GM13977 (cell line): Measurements from ENCODE around the gene TFRC.

Source experiments
- DNase-seq: peaks from one replicate; pipeline ENCODE4 v3.0.0; 2012; ENCODE audit warnings: low spot score
- CTCF ChIP-seq: IDR thresholded peaks from 2 replicates; pipeline ENCODE4 v1.5.1; 2012; ENCODE audit warnings: mild to moderate bottlenecking, control low read depth; ENCODE audit not compliant: insufficient read depth; ENCODE audit errors: extremely low read depth, missing control alignments
- in situ Hi-C: fragments of 300-500 bp; cut with MboI; formaldehyde crosslinking; loops from one replicate; pipeline ENCODE4 v1.12.0; 2022; ENCODE audit warnings: low sequenced_read_pairs, low pct_unique_long_range_greater_than_20kb, mixed read lengths, inconsistent platforms; ENCODE audit not compliant: unreplicated experiment

TFRC gene

GRCh38 chr3:196055683-196056270 is 26.1 kb downstream of the TFRC start:
- DNase-seq, result no peak
- TF ChIP-seq CTCF, result no peak
- in situ Hi-C loops, result no loop called here

DNA sequence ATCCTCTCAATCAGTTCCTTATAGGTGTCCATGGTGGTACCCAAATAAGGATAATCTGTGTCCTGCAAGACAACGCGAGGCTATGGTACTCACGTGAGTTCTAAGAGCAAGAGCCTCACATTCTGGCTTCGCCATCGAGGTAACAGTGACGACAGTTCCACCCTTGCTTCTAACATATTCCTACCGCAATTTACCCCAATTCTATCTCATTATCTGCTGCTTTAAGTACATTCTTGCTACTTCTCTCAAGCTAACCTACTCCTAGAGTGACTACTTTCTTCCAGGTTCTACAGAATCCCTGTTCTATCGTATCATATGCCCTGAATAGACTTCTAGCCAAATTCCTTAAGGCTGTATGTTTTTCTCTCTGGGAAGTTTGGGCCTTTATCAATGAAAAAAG is 26.6 kb downstream of the TFRC start:
- in situ Hi-C loops, result no loop called here
- DNase-seq, result no peak
- no peak for TF ChIP-seq CTCF

DNA sequence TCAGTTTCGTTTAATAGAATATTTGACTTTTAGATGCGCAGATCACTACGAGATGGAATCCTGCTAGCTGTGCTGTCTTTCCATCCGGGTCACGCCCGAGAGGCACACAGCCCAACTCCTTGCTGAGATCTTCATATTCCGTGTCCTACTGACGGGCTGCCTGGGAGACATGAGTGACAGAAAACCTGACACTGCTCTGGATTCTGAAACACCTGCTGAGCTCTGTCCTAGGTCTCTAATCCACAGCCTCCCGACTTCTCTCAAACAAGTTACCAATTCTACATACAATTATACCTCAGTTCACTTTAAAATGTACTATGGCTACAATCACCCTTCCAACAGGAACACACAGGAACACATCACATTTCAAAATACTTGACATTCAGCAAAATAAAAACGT is 27.2 kb downstream of the TFRC start:
- no peak for TF ChIP-seq CTCF
- in situ Hi-C loops, result no loop called here
- DNase-seq, result no peak

GRCh38 chr3:196053487-196053886 is 28.4 kb downstream of the TFRC start:
- no peak for TF ChIP-seq CTCF
- no peak for DNase-seq
- in situ Hi-C loops, result no loop called here

DNA sequence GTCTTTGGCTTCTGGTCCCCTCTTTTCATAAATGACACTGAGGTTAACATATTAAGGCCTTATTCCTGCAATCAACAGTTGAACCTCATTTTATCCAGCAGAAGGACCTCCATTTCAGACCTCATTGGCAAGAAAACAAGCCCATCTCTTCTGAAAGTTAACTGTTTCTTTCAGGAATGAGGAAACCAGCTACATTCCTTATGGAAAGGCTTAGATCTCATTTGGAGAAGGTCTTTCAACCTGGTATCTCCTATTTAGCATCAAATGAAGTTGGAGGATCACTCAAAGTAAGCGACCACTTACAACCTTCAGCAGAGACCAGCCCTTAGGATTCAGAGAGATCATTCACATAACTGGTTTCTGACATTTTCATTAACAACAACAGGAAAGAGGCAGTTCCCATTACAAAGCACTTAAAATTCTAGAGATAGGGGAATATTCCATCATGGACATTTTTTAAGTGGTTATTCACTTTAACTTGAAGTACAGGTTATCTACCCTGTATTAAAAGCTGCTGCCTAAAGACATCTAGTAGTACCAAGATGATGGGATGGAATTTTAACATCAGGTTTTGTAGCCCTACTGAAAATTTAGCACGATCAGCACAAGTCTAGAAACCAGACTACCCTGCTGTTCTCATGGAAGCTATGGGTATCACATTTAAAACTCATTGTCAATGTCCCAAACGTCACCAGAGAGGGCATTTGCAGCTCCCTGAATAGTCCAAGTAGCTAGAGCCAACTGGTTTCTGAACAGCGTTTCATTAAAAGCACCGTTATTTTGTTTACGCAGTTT is 30.4 kb downstream of the TFRC start:
- no peak for DNase-seq
- TF ChIP-seq CTCF, result no peak
- in situ Hi-C loops, result no loop called here

- TF ChIP-seq CTCF, result no peak
- in situ Hi-C loops, result no loop called here
- no peak for DNase-seq
These were observed 31.3 kb downstream of the TFRC start for GRCh38 chr3:196050597-196050996.
